WERI-Rb-1 (cell line): ENCODE results near the gene FGF12.

Experiments
- DNase-seq: peaks from one replicate; pipeline ENCODE4 v3.0.0-alpha.2; 2020
- H3K27ac ChIP-seq: fragments of 250-450 bp; sonication (Bioruptor Pico); 2 replicates; pipeline ENCODE4 v1.5.1; 2020; ENCODE audit warnings: mild to moderate bottlenecking, moderate library complexity
- H3K27me3 ChIP-seq: fragments of 250-450 bp; sonication (Bioruptor Pico); 2 replicates; pipeline ENCODE4 v1.5.1; 2021; ENCODE audit warnings: mild to moderate bottlenecking, low read depth, moderate library complexity; ENCODE audit not compliant: insufficient read depth, severe bottlenecking
- H3K36me3 ChIP-seq: fragments of 250-450 bp; sonication (Bioruptor Pico); 2 replicates; pipeline ENCODE4 v1.5.1; 2020; ENCODE audit warnings: mild to moderate bottlenecking, moderate library complexity
- H3K4me3 ChIP-seq: 2 replicates; pipeline ENCODE4 v1.5.1; 2011; ENCODE audit warnings: low read depth, mild to moderate bottlenecking, control low read depth, low read length
- H3K9me3 ChIP-seq: fragments of 250-450 bp; sonication (Bioruptor Pico); 2 replicates; pipeline ENCODE4 v1.5.1; 2021; ENCODE audit warnings: mild to moderate bottlenecking, moderate library complexity; ENCODE audit not compliant: severe bottlenecking
- CTCF ChIP-seq: IDR thresholded peaks from 2 replicates; pipeline ENCODE4 v1.5.1; 2011; ENCODE audit warnings: low read depth, mild to moderate bottlenecking, control low read depth, inconsistent platforms, low read length

FGF12 gene

DNA sequence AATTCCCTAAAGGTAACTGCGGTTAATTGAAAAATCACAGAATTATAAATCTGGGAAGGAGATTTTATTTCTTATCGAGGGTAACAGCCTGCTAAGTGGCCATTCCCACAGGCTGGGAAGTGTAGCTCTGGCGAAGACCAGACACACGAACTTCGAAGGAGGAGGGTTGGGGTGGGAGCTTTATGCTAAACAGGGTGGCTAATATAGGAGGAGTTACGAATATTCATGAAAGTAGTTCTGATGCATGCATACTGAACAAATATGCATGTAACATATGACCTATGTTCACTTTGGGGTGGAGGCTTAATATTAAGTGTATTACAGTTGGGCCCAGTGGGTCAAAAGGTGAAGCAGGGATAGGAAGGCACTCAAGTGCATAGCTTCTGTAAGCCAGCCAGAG lies 221.6 kb downstream of the FGF12 start:
- no peak overlapping the region for H3K4me3 ChIP-seq
- TF ChIP-seq CTCF: no peak
- no peaks in the 10 kb centered on the region for H3K36me3 ChIP-seq
- no peaks in the 10 kb centered on the region for H3K9me3 ChIP-seq
- H3K27me3 ChIP-seq: no peaks in the 10 kb centered on the region
- DNase-seq: no peak
- no peak overlapping the region for H3K27ac ChIP-seq

- H3K27me3 ChIP-seq: no peaks in the 10 kb centered on the region
- no peak for DNase-seq
- no peak overlapping the region for H3K27ac ChIP-seq
- H3K9me3 ChIP-seq: no peaks in the 10 kb centered on the region
- no peak overlapping the region for H3K4me3 ChIP-seq
- H3K36me3 ChIP-seq: no peaks in the 10 kb centered on the region
- no peak for TF ChIP-seq CTCF
Measured at GRCh38 chr3:192501401-192501800, 225.9 kb downstream of the FGF12 start.

DNA sequence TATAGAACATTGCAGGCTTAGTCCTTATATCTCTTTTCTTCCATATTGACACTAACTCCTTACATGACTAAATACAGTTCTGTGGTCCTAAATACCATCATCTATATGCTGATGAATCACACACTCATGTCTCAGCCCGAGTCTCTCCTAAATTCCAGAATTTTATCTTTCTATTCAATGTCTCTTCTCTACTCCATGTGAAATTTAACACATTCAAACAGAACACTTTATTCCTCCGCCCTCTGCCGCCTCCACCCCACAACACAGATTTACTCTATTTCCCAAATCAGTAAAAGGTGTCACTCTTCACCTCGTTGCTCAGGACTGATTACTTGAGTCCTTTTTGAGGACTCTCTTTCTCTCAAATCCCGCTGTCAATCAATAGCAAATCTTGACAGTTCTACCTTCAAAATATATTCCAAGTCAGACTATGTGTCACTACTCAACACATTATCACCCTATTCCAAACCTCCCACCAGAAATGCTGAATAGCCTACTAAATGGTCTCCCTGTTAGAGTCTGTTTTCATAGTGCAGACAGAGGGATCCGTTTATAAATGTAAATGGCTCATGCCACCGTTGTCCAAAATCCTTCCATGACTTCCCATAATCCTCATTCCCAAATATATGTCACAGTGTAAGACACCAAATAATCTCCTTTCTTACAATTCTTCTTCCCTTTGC lies 230.3 kb downstream of the FGF12 start:
- Histone ChIP-seq H3K27ac (no peak overlapping the region), H3K9me3 (no peaks in the 10 kb centered on the region), H3K4me3 (no peak overlapping the region), H3K36me3 (no peaks in the 10 kb centered on the region), H3K27me3 (no peaks in the 10 kb centered on the region)
- DNase-seq: no peak
- TF ChIP-seq CTCF: no peak

DNA sequence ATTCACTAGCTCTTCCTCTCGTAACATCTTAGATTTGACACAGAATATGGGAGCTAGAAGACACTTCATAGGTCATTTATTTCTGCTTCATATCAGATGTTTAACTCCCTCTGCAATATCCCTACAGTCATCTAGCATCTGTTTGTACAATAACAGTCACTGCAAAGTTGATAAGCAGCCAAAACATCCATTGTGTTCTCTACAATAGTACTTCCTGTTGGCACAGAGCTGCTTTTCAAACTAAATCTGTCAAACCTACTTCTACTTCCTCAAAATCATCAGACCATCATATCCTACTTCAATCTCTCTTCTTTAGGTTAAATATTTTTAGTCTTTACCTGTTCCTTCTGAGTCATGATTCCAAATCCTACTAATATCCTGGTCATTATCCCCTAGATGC lies 233.2 kb downstream of the FGF12 start:
- Histone ChIP-seq H3K4me3 (no peak overlapping the region), H3K36me3 (no peaks in the 10 kb centered on the region), H3K27me3 (no peaks in the 10 kb centered on the region), H3K27ac (no peak overlapping the region), H3K9me3 (no peaks in the 10 kb centered on the region)
- no peak for DNase-seq
- TF ChIP-seq CTCF: no peak

GRCh38 chr3:192490720-192491119 lies 236.6 kb downstream of the FGF12 start:
- no peak for DNase-seq
- no peaks in the 10 kb centered on the region for H3K36me3 ChIP-seq
- H3K27me3 ChIP-seq: no peaks in the 10 kb centered on the region
- no peaks in the 10 kb centered on the region for H3K9me3 ChIP-seq
- no peak for TF ChIP-seq CTCF
- H3K27ac ChIP-seq: no peak overlapping the region
- H3K4me3 ChIP-seq: no peak overlapping the region

GRCh38 chr3:192489579-192489978 lies 237.8 kb downstream of the FGF12 start:
- no peak for DNase-seq
- Histone ChIP-seq H3K36me3 (no peaks in the 10 kb centered on the region), H3K9me3 (no peaks in the 10 kb centered on the region), H3K4me3 (no peak overlapping the region), H3K27me3 (no peaks in the 10 kb centered on the region), H3K27ac (no peak overlapping the region)
- no peak for TF ChIP-seq CTCF
